ENCODE results near the gene C15orf61. TPM values are rescaled to one million over a fixed set of nuclear protein-coding genes. Genes with fewer than 3 reads are reported as not detected.

The C15orf61 gene
- total and polyA plus RNA-seq, 2 of the 13 experiments (the other 11 are each of a cell fraction or from before 2014, with no cell fraction given): 2.1 to 6.6 TPM

DNA sequence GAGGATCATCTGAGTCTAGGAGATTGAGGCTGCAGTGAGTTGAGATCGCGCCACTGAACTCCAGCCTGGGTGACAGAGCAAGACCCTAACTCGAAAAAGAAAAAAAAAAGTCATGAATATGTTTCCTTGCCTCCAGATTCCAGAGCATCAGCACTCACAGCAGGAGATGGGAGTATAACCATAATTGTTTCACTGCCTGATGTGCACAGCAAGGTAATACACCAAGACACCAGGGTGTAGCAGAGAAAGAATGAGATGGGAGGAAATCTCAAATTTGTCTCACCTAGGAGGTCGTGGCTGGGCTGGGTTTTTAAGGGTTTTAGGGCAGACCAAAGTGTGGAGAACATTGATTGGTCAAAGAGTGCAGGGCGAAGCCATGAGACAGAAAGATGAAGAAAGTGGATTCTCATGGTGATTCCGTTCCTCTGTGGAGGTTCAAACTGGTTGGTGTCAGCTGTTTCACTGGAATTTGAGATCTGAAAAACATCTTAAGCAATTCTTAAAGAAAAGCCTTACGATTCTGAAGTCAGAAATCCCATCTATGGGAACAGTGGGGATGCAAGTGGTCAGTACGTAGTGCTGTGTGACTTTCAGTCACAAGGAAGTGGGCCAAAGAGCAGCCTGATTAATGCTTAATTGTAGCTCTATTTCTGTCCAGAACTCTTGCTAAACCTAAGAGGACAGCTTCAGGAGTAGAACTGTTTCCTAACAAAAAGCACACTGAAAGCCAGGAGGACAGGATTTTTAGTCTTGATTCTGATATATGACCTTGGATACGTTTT is 7.8 kb upstream of the C15orf61 start:
- Histone ChIP-seq H3K9me3 (ENCODE audit: low read length) (no peaks in the 10 kb centered on the region), H2AFZ (ENCODE audit: low read length) (no peak overlapping the region), H3K27ac (ENCODE audit: extremely low read length, insufficient read depth, low read length) (no peak overlapping the region), H3K79me2 (ENCODE audit: insufficient read depth, low read length) (no peaks in the 10 kb centered on the region), H4K20me1 (ENCODE audit: insufficient read depth, low read length) (no peaks in the 10 kb centered on the region), H3K4me1 (ENCODE audit: insufficient read depth, low read length) (no peaks in the 10 kb centered on the region), H3K27me3 (ENCODE audit: control insufficient read depth in 1 of 2, insufficient read depth in 2 of 2, low read length in 2 of 2) (no peaks in the 10 kb centered on the region), H3K4me2 (ENCODE audit: low read depth, low read length) (no peak overlapping the region), H3K4me3 (replicated peaks in 1 of 3; ENCODE audit: insufficient read depth in 1 of 3, low read depth in 2 of 3, low read length in 3 of 3) (no peak overlapping the region), H3K9ac (ENCODE audit: insufficient read depth, low read depth, low read length) (no peak overlapping the region), H3K36me3 (replicated peaks in 1 of 2; ENCODE audit: control insufficient read depth in 1 of 2, insufficient read depth in 2 of 2, low read length in 2 of 2) (peaks cover 2 to 24% of the 10 kb centered on the region in 2 experiments; a peak in 2 of 5 replicates)
- in situ Hi-C loops (cut with HindIII; ENCODE audit: extremely low pct_ligation_motif_present, low pct_unique_long_range_greater_than_20kb) (no loop called here), intact Hi-C loops (cut with micrococcal nuclease; ENCODE audit: unreplicated experiment) (no loop called here)
- no peak for TF ChIP-seq POGZ (CRISPR knock-in tag; IDR thresholded peaks at IDR 0.05)
- no peak for TF ChIP-seq ZNF724P (CRISPR knock-in tag; IDR thresholded peaks at IDR 0.05; ENCODE audit: borderline replicate concordance)
- no peak for TF ChIP-seq JUND (CRISPR knock-in tag; IDR thresholded peaks at IDR 0.05)
- no peak for TF ChIP-seq KLF15 (CRISPR knock-in tag; IDR thresholded peaks at IDR 0.05; ENCODE audit: borderline replicate concordance)
- TF ChIP-seq MXD4 (CRISPR knock-in tag; IDR thresholded peaks at IDR 0.05): no peak
- TF ChIP-seq BRCA1 (CRISPR knock-in tag; IDR thresholded peaks at IDR 0.05): no peak
- TF ChIP-seq TARDBP (CRISPR knock-in tag; IDR thresholded peaks at IDR 0.05): no peak
- no peak for TF ChIP-seq ZFY (CRISPR knock-in tag; IDR thresholded peaks at IDR 0.05)
- no peak for TF ChIP-seq ARID5B (CRISPR knock-in tag; IDR thresholded peaks at IDR 0.05)
- TF ChIP-seq ZNF749 (CRISPR knock-in tag; IDR thresholded peaks at IDR 0.05; ENCODE audit: borderline replicate concordance): no peak
- TF ChIP-seq, protein P1, sequence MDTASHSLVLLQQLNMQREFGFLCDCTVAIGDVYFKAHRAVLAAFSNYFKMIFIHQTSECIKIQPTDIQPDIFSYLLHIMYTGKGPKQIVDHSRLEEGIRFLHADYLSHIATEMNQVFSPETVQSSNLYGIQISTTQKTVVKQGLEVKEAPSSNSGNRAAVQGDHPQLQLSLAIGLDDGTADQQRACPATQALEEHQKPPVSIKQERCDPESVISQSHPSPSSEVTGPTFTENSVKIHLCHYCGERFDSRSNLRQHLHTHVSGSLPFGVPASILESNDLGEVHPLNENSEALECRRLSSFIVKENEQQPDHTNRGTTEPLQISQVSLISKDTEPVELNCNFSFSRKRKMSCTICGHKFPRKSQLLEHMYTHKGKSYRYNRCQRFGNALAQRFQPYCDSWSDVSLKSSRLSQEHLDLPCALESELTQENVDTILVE (CRISPR knock-in tag; IDR thresholded peaks at IDR 0.05): no peak
- no peak for DNase-seq (ENCODE audit: low spot score)
- ChIA-PET POLR2A (no interaction called here), CTCF (ENCODE audit: low intra/inter-chr PET ratio, low total read pairs) (no interaction called here)
- no TSS peak for BruUV-seq (replicated peaks)
- no peak for ATAC-seq
- FAIRE-seq: no peak
- WGBS (ENCODE audit: low lambda C conversion rate): 77% methylated on average over 9 of the region's 9 CpGs
